GM19023 (cell line): ENCODE results near the gene COA8.

Experiments
- ATAC-seq: cut with Tn5 transposase; IDR thresholded peaks from one replicate; pipeline ENCODE4 v1.9.1; 2021; ENCODE audit warnings: mild to moderate bottlenecking, moderate library complexity; ENCODE audit not compliant: unreplicated experiment

COA8 gene

DNA sequence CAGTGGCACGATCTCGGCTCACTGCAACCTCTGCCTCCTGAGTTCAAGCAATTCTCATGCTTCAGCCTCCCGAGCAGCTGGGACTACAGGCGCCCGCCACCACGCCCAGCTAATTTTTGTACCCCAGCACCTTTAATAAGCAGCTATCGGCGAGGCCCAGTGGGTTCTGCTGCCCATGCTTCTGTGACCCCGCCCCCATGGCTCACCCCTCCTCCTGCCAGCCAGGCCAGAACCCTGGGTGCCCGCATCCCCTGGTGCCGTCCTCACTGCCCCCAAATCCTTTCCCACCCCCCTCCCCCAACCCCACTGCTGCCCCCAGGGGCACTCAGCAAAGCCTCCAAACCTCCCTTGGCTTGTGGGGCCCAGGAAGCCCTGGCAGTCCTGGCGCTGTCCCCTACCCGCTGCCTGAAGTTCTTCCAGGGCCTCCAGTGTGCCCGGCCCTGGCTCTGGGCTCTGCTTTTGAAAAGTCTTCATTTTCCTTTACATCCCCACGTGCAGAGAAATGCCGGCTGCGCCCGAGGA is 14.8 kb upstream of the COA8 start:
- no peak for ATAC-seq

DNA sequence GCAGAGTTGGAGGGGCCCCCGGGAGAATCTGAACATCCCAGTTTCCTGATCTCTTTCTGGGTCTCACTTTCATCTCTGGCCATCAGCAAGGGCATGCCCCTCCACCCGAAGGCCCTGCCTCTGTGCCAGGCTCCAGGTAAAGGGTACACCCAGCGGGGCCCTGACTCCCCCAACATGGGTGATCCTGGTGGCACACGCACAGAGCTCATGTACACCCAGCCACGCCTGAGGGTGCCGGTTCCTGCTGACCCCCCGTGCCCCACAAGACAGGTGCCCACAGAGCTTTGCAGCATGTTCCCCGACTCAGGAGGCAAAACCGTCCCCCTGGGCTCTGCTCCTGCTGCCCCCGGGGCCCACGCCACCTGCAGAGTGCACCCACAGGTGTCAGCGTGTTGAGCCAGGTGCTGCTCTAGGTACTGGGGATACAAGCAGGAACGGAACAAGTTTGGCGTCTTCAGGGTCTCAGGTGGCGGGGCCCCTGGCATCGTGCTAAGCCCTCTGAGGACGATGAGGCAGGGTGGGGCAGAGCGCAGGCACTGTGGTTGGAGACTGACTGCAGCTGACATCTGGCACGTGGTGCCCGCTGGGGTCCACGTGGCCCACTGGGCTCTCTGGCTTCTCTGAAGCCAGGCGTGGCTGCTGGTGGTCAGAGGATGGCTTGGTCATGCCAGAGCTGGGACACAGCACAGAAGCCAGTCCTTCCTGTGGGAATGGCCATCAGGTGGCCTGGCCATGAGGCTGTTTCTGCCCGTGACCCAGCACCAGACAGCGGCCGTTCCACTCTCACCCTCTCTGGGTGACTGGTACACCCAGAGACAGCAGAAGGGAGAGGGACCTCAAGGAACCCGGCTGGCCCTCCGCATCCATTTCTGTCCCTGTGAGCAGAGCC is 14.1 kb upstream of the COA8 start:
- ATAC-seq, result no peak

GRCh38 chr14:103549361-103550311 is 13.1 kb upstream of the COA8 start:
- no peak for ATAC-seq

DNA sequence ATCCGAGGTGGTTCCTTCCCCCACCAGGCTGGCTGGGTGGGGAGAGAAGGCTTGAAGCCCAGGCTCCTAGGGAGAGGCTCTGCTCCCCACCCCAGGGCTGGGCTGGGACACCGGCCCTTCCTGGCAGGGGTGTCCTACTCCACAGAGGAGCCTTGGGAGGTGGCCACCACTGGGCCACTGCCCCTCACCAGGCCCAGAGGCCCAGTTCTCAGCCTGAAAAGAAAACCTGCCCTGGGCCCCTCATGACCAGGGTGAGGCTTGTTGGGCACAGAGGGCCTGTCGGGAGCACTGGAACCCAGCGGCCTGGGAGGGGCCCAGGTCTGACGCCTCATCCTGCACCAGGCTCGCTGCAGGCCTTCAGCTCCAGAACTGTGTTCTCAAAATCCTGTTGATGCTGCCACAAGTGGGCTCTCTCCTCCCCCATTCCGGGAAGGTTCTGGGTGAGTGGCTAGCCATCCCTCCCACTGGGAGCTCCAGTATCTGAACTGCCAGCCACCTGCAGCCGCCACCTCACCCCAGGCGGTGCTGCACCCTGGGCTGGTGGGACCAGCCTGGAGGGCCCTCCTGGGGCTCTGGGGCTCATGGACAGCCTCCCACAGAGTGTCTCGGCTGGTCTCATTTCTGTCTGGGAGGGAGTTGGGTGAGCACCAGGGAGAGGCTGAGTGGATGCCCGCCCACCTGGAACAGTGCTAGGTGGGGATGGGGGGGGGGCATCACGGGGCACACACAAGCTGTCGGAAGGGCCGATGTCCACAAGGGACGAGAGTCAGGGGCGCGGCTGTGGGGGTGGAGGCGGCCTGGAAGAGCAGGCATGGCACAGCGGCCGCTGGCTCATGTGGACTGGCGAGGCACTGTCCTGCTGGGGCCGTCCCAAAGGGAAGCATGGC is 12.1 kb upstream of the COA8 start:
- ATAC-seq, result no peak

DNA sequence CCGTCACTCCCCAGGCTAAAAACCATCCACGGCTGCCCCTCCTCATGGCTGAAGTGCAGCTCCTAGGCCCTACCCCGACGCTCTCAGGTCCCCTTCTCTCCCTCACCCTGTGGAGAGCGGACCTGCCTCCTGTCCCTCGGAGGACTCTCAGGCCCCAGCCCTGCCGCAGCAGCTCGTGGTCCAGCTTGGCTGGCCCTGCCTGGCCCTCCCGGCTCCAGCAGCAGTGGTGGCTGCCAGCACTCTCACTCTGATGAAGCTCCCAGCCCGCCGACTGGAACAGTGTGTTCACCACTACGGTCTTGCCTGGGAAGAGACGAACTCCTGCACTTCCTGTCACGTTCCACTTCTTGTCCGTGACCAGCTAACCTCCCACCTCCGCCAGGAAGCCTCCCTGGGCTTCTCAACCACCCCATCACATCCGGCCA is 11.4 kb upstream of the COA8 start:
- ATAC-seq, result no peak

DNA sequence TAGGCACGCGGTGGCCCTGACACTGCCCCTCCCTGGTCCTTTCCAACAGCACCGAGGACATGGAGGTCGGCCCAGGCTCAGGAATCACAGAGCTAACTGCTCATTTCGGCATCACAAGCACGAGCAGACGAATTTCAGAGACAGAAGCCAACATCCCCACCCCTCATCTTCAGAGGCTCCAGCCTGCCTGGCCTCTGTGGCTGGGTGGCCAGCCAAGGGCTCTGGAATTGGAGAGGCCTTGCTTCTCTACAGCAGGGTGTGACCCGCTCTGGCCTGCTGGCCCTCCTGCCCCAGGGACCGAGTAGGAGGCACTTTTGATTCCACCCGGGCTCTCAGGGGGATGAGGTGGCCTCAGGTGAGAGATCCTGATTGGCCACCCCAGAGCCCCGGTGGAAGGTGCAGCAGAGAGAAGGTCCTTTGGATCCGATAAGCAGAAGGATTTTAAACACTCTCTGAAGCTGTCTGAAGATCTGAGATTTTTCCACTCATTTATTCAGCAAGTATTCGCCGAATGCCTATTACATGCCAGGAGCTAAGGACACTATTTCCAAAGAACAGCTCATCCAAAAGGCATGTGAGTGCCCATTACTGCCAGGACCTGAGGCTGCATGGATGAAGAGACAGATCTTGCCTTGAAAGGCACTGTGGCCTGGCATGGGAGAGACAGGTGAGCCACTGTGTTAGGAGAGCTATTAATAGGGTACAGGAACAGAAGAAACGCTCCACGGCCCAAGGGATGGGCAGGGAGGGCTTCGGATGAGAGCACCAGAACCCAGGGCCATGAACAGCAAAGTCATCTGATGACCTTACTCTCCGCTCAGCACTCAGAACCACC is 10.5 kb upstream of the COA8 start:
- ATAC-seq, result no peak

DNA sequence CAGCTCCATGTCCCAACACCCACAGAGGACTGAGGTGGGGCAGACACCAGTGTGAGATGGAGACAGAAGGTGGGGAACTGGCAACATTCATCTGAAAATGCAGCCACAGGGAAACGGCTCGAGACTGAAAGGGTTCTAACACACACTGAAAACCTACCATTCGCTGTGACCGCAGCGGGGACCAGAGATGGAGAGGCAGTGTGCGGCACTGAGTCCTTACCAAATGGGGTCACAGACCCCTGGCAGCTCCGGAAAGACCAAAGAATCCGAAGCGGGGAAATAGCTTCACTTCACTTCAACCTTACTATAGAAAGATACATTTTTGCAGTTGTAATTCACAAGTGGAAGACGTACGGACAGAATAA is 9.9 kb upstream of the COA8 start:
- ATAC-seq, result no peak

- no peak for ATAC-seq
These were observed 7.0 kb upstream of the COA8 start for GRCh38 chr14:103555559-103556337.

GRCh38 chr14:103556946-103557758 is 5.6 kb upstream of the COA8 start:
- ATAC-seq, result no peak

DNA sequence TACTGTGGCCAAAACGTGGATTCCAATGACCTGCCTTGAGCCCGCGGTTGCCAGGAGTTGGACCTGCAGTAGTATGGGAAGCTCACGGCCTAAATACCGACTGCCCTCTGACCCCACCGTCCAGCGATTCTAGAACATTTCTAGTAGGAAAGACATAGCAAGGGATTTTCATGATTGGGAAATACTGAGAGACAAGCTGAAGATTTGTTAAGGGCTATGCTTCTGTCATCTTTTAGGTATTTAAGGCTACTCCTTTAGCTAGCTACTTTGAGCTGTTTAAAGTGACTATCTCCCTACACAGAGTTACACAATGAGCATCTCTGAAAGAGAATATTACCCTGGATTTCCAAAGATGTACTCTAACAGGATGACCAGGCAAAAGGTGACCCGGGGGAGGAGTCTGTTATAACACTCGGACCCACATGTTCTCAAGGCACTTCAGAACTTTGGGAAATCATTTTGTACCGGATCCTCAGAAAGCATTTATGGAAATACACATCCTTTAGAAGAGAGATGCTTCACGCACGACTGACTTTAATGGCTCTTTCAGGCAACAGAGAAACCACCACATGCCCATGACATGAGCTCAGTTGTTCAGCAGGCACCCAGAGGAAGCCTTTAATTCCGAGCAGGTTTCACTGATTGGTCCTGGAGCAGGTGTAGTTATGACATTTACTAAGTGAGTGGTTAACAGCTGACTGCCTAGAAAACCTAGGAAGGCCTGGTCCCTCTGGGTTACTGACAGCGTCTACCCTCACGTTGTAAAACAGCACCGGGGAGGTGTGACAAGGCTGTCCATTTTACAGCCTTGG is 4.5 kb upstream of the COA8 start:
- ATAC-seq, result no peak

- ATAC-seq, result no peak
These were observed 3.0 kb upstream of the COA8 start for GRCh38 chr14:103559766-103560165.

DNA sequence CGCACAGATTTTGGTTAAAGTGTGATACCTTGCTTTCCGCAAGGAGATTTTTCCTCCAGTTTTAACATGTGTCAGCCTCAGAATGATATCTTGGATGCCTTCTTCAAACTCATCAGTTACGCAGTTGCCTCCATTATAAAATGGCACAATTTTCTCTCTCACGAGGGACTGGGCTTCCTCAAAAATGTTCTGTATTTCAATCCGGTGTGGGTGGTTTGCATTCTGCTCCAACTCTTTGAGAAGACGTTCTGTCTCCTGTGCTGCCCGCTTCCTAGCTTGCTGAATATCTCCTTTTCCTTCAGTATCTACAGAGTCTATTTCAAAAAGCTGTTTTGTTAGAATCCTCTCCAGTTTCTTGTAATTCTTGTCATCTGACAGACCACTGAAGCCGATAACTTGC is 2.1 kb upstream of the COA8 start:
- no peak for ATAC-seq

- ATAC-seq, result peak; percentile 17
These were observed 1.2 kb upstream of the COA8 start for GRCh38 chr14:103561381-103562178.

GRCh38 chr14:103562179-103562428 is 656 bp upstream of the COA8 start:
- ATAC-seq, result peak; percentile 34

DNA sequence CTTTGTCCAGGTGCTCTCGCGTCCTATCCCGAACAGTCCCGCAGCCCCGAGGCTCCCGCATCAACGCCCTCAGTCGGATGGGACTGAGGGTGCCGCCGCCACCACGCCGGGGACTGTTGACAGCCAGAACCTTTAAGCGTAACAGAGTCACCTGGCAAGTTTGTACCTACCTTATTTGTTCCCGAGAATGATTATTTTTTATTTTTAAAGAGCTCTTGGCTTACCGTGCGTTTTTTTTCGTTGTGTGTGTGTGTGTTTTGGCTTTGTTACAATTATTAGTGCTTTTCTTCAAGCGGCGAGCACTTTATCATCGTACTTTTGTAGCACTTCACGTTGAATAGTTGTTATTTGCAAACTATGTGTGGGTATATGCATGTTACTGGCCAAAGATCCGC is 463 bp downstream of the COA8 start:
- no peak for ATAC-seq

DNA sequence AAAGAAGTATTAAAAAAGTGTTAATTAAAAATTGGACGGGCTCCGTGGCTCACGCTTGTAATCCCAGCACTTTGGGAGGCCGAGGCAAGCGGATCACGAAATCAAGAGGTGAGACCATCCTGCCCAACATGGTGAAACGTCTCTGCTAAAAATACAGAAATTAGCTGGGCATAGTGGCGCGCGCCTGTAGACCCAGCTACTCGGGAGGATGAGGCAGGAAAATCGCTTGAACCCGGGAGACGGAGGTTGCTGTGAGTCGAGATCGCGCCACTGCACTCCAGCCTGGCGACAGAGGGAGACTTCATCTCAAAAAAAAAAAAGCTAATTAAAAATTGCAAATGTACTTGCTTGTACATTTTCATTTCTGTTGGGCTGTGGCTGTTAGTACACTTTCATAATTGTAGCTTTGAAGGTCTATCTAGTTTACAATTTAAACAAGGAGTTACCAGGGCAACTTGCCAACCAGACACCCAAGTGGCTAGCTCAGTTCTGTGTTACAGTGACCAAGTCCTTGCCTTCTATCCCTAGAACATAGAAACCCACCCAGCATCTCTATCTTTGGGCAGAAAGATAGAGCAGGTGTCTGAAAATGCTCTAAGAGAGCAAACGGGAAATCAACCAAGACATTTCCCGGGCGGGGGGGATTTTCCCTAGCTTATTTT is 1.2 kb downstream of the COA8 start:
- ATAC-seq, result no peak
